Measurements from ENCODE around the gene HDAC7.
A peak's percentile ranks its signal among the peaks of the same experiment; 100 is the strongest.

The HDAC7 gene

DNA sequence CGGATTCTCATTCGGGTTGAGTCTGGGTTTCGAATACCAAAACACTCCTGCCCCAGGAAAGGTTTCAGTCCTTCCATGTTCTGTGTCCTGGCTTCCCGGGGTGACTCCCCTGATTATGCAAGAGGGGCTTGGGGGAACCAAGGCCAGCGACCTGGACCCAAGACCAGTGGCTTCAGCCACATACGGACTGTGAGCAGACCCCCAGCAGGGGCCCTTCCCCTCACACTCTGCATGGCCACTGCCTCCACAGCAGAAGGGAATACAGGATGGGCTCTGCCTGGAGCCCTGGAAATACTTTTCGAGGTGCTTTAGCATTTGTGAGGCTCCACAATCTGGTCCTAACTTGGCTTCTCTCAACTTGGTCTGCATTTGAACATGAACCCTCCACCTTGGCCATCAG lies 19.1 kb downstream of the HDAC7 start:
- H3K4me1 ChIP-seq (ENCODE audit: control extremely low read depth in 1 of 4, control insufficient read depth in 4 of 4, insufficient read depth in 4 of 4, low read length in 3 of 4): peaks cover 16 to 81% (median 71%) of the 10 kb centered on the region in 4 experiments
- peak overlapping the region in 1 of 2 experiments; percentile 55 for H3K27ac ChIP-seq (ENCODE audit: insufficient read depth in 1 of 2, low read depth in 1 of 2, low read length in 2 of 2, poor library complexity in 1 of 2, severe bottlenecking in 2 of 2)
- POLR2A ChIA-PET: interaction anchor here (0.6 to 1.2 kb wide), 2 partner anchors 7 to 14 kb away, joined by 4 to 7 read pairs; no protein-coding TSS in a partner anchor
- peaks cover 2 to 40% (median 25%) of the 10 kb centered on the region in 4 experiments for H3K36me3 ChIP-seq (ENCODE audit: control insufficient read depth in 4 of 4, insufficient read depth in 4 of 4, low read length in 3 of 4)
- no peaks in the 10 kb centered on the region for H3K9me3 ChIP-seq (ENCODE audit: control extremely low read depth in 1 of 5, control insufficient read depth in 4 of 5, insufficient read depth in 2 of 5, low read depth in 1 of 5, low read length in 4 of 5)
- no peak for DNase-seq
- WGBS (ENCODE audit: insufficient coverage): 92% methylated on average over 7 of the region's 7 CpGs
- CTCF ChIA-PET: interaction anchor here (1.1 to 49.5 kb wide), 10 partner anchors 8 to 93 kb away, joined by 3 to 1391 read pairs (median 17); partner anchors contain the start of gene HDAC7
- H3K4me3 ChIP-seq (ENCODE audit: control insufficient read depth in 1 of 7, extremely low read depth in 1 of 7, insufficient read depth in 4 of 7, low read depth in 2 of 7, low read length in 6 of 7): no peak overlapping the region
- H3K27me3 ChIP-seq (replicated peaks in 2 of 5; ENCODE audit: control insufficient read depth in 4 of 5, insufficient read depth in 5 of 5, low read length in 4 of 5): no peaks in the 10 kb centered on the region

DNA sequence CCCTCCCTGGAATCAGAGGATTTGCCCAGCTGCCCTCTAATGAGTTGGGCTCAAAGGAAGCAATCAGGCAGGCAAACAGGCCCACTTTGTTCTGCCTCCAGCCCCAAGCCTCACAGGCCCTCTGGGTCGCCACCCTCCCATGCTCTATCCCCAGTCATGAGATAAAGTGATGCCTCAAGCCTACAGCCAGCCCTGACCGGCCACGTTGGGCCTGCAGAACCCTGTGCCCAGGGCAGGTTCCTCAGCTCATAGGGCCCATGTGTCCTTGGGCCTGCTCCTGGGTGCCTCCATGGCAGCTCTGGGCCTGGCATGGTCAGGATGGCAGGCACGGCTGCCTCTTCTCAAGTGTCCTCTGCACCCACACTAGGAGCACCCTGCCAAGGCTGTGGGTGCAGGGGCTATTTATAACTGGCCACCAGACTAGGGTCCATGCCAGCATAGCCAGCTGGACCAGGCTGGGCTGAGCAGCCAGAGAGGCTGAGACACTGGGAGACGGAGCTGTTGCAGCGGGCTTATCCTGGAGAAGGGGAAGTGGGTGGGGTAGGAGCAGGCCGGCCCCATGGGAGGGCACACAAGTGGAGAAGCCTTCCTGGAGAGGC lies 20.2 kb downstream of the HDAC7 start:
- peak overlapping the region in 1 of 2 experiments; percentile 55 for H3K27ac ChIP-seq (ENCODE audit: insufficient read depth in 1 of 2, low read depth in 1 of 2, low read length in 2 of 2, poor library complexity in 1 of 2, severe bottlenecking in 2 of 2)
- no peak for DNase-seq
- H3K36me3 ChIP-seq (ENCODE audit: control insufficient read depth in 4 of 4, insufficient read depth in 4 of 4, low read length in 3 of 4): peaks cover 2 to 49% (median 31%) of the 10 kb centered on the region in 4 experiments
- 92% methylated on average over 4 of the region's 7 CpGs for WGBS (ENCODE audit: insufficient coverage)
- H3K4me3 ChIP-seq (ENCODE audit: control insufficient read depth in 1 of 7, extremely low read depth in 1 of 7, insufficient read depth in 4 of 7, low read depth in 2 of 7, low read length in 6 of 7): no peak overlapping the region
- CTCF ChIA-PET: interaction anchor here (1.3 to 49.5 kb wide), 8 partner anchors 9 to 56 kb away, joined by 3 to 1391 read pairs (median 24); partner anchors contain the start of gene HDAC7
- peaks cover 14 to 70% (median 60%) of the 10 kb centered on the region in 4 experiments for H3K4me1 ChIP-seq (ENCODE audit: control extremely low read depth in 1 of 4, control insufficient read depth in 4 of 4, insufficient read depth in 4 of 4, low read length in 3 of 4)
- H3K9me3 ChIP-seq (ENCODE audit: control extremely low read depth in 1 of 5, control insufficient read depth in 4 of 5, insufficient read depth in 2 of 5, low read depth in 1 of 5, low read length in 4 of 5): no peaks in the 10 kb centered on the region
- H3K27me3 ChIP-seq (replicated peaks in 2 of 5; ENCODE audit: control insufficient read depth in 4 of 5, insufficient read depth in 5 of 5, low read length in 4 of 5): no peaks in the 10 kb centered on the region
- POLR2A ChIA-PET: interaction anchor here (0.9 to 1.2 kb wide), 2 partner anchors 9 to 19 kb away, joined by 4 to 6 read pairs; no protein-coding TSS in a partner anchor

DNA sequence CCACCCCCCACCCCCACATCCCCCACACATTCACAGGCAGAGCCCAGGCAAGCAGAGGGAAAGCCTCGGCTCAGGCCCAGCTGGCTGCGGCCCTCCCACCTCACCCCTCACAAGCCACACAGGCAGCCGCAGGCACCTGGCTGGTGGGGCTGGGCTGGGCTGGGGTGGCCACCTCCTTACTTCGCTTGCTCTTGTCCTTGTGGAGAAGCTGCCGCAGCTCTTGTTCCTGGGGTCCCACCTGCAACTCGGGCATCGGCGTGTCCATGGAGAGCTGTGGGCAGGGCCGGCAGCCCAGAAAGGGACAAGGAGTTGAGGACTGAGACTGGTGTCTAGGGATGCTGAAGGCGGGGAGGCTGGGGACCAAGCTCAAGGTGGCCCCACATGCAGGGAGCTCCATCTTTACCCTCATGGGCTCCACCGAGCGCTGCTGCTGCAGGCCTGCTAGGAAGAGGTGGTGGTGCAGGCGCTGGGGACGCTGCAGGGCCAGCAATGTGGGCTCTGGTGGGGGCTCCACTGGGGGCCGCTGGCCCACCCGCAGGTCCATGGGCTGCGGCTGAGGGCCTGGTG lies 21.2 kb downstream of the HDAC7 start:
- peaks cover 14 to 60% (median 50%) of the 10 kb centered on the region in 4 experiments for H3K4me1 ChIP-seq (ENCODE audit: control extremely low read depth in 1 of 4, control insufficient read depth in 4 of 4, insufficient read depth in 4 of 4, low read length in 3 of 4)
- ChIA-PET CTCF (interaction anchor here (0.6 to 49.5 kb wide), 11 partner anchors 9 to 85 kb away, joined by 3 to 1391 read pairs (median 5); partner anchors contain the start of gene HDAC7), POLR2A (interaction anchor here (1.3 kb wide), 1 partner anchor 14 kb away, joined by 3 read pairs; no protein-coding TSS in a partner anchor)
- H3K27me3 ChIP-seq (replicated peaks in 2 of 5; ENCODE audit: control insufficient read depth in 4 of 5, insufficient read depth in 5 of 5, low read length in 4 of 5): no peaks in the 10 kb centered on the region
- WGBS (ENCODE audit: insufficient coverage): 96% methylated on average over 12 of the region's 17 CpGs
- no peak for DNase-seq
- H3K4me3 ChIP-seq (ENCODE audit: control insufficient read depth in 1 of 7, extremely low read depth in 1 of 7, insufficient read depth in 4 of 7, low read depth in 2 of 7, low read length in 6 of 7): no peak overlapping the region
- H3K9me3 ChIP-seq (ENCODE audit: control extremely low read depth in 1 of 5, control insufficient read depth in 4 of 5, insufficient read depth in 2 of 5, low read depth in 1 of 5, low read length in 4 of 5): no peaks in the 10 kb centered on the region
- H3K36me3 ChIP-seq (ENCODE audit: control insufficient read depth in 4 of 4, insufficient read depth in 4 of 4, low read length in 3 of 4): peaks cover 4 to 56% (median 41%) of the 10 kb centered on the region in 4 experiments
- H3K27ac ChIP-seq (ENCODE audit: insufficient read depth in 1 of 2, low read depth in 1 of 2, low read length in 2 of 2, poor library complexity in 1 of 2, severe bottlenecking in 2 of 2): no peak overlapping the region

DNA sequence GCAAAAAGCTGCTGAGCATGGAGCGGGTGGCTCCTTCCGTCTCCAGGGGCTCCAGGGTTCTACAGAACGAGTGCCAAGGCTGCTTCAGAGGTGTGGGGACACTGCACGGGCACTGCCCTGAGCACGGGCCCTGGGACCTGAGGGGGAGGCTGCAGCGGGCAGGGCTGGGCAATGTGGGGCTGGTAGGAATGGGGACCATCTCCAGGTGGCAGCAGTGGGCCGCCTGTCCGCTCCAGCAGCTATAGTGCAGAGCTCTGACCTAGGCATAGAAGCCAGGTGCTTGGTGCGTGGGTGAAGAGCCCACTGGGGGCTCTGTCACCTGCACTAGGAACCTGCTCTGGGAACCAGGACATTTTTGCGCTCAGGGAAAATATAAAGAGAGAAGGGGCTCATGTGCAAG lies 22.3 kb downstream of the HDAC7 start:
- Histone ChIP-seq H3K27ac (ENCODE audit: insufficient read depth in 1 of 2, low read depth in 1 of 2, low read length in 2 of 2, poor library complexity in 1 of 2, severe bottlenecking in 2 of 2) (no peak overlapping the region), H3K9me3 (ENCODE audit: control extremely low read depth in 1 of 5, control insufficient read depth in 4 of 5, insufficient read depth in 2 of 5, low read depth in 1 of 5, low read length in 4 of 5) (no peaks in the 10 kb centered on the region), H3K4me1 (ENCODE audit: control extremely low read depth in 1 of 4, control insufficient read depth in 4 of 4, insufficient read depth in 4 of 4, low read length in 3 of 4) (peaks cover 10 to 50% (median 40%) of the 10 kb centered on the region in 4 experiments), H3K27me3 (replicated peaks in 2 of 5; ENCODE audit: control insufficient read depth in 4 of 5, insufficient read depth in 5 of 5, low read length in 4 of 5) (no peaks in the 10 kb centered on the region), H3K4me3 (ENCODE audit: control insufficient read depth in 1 of 7, extremely low read depth in 1 of 7, insufficient read depth in 4 of 7, low read depth in 2 of 7, low read length in 6 of 7) (no peak overlapping the region), H3K36me3 (ENCODE audit: control insufficient read depth in 4 of 4, insufficient read depth in 4 of 4, low read length in 3 of 4) (peaks cover 5 to 66% (median 49%) of the 10 kb centered on the region in 4 experiments)
- CTCF ChIA-PET: interaction anchor here (0.6 to 49.5 kb wide), 16 partner anchors 8 to 150 kb away, joined by 3 to 1391 read pairs (median 4); partner anchors contain the start of gene HDAC7
- POLR2A ChIA-PET: interaction anchor here (0.5 to 1.3 kb wide), 3 partner anchors 15 to 40 kb away, joined by 3 read pairs; no protein-coding TSS in a partner anchor
- 93% methylated on average over 10 of the region's 10 CpGs for WGBS (ENCODE audit: insufficient coverage)
- peak in 2 of 3 donors; percentile 48 to 59 for DNase-seq

DNA sequence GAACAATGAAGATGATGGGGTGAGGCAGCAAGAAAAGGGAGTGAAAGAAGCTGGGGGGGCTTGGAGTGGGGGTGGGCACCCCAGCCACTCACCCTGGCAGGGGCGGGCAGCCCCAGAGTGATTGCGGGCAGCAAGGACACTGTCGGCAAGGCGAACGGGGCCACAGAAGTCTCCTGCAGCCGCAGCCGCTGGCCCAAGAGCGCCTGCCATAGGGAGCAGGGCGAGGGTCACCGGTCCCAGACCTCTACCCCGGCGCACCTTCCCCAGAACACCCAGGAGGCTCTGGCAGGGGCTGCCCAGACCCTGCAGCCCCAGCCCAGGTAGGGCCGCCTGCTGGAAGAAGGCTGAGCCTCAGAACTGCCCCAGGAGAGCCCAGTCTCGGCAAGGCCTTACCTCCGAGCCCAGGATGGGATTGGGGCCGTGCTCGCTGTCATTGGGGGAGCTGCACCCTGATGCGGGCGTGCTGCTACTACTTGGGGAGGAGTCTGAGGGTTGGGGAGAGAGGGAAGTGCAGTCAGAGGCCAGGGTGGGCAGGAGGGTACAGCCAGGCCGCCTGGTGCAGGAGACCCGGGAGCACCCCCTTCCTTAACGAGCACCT lies 23.8 kb downstream of the HDAC7 start:
- WGBS (ENCODE audit: insufficient coverage): over 99% methylated on average over 15 of the region's 22 CpGs
- H3K27ac ChIP-seq (ENCODE audit: insufficient read depth in 1 of 2, low read depth in 1 of 2, low read length in 2 of 2, poor library complexity in 1 of 2, severe bottlenecking in 2 of 2): no peak overlapping the region
- CTCF ChIA-PET: interaction anchor here (0.7 to 49.5 kb wide), 5 partner anchors 12 to 43 kb away, joined by 3 to 1391 read pairs (median 5); no protein-coding TSS in a partner anchor
- H3K27me3 ChIP-seq (replicated peaks in 2 of 5; ENCODE audit: control insufficient read depth in 4 of 5, insufficient read depth in 5 of 5, low read length in 4 of 5): no peaks in the 10 kb centered on the region
- no peaks in the 10 kb centered on the region for H3K9me3 ChIP-seq (ENCODE audit: control extremely low read depth in 1 of 5, control insufficient read depth in 4 of 5, insufficient read depth in 2 of 5, low read depth in 1 of 5, low read length in 4 of 5)
- peaks cover 4 to 35% (median 26%) of the 10 kb centered on the region in 4 experiments for H3K4me1 ChIP-seq (ENCODE audit: control extremely low read depth in 1 of 4, control insufficient read depth in 4 of 4, insufficient read depth in 4 of 4, low read length in 3 of 4)
- POLR2A ChIA-PET: no interaction called here
- H3K4me3 ChIP-seq (ENCODE audit: control insufficient read depth in 1 of 7, extremely low read depth in 1 of 7, insufficient read depth in 4 of 7, low read depth in 2 of 7, low read length in 6 of 7): no peak overlapping the region
- H3K36me3 ChIP-seq (ENCODE audit: control insufficient read depth in 4 of 4, insufficient read depth in 4 of 4, low read length in 3 of 4): peaks cover 7 to 80% (median 63%) of the 10 kb centered on the region in 4 experiments
- no peak for DNase-seq

DNA sequence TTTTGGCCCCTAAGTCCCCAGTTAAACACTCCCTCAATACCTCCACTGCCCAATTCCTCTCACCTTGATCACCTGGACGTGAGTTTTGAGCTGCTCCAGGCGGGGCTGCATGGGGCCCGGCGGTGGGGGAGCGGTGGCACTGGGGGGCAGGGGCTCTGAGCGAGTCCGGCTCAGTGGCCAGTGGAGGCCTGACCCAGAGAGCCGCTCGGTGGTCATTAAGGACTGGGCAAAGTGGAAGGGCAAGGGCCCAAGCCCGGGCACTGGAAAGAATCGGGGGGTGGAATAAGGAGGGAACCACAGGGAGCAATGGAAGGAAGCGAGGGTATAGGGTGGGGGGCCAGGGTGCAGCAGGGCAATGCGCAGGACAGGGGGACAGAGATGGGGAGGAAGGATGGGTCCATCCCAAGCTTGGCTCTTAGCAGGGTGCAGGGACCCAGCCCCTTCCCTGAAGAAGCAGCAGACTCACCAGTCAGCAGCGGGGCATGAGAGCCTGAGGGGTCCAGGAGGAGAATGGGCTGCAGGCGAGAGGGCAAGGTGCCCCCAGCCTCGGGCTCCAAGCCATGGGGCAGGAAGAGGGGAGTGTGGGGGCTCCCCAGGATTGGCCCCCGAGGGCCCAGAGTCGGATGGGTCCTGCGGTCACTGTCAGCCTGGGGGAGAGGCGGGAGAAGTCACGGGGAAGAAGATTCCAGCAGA lies 24.4 kb downstream of the HDAC7 start:
- ChIA-PET POLR2A (no interaction called here), CTCF (interaction anchor here (1.1 to 49.5 kb wide), 5 partner anchors 13 to 44 kb away, joined by 3 to 1391 read pairs (median 9); no protein-coding TSS in a partner anchor)
- H3K36me3 ChIP-seq (ENCODE audit: control insufficient read depth in 4 of 4, insufficient read depth in 4 of 4, low read length in 3 of 4): peaks cover 7 to 87% (median 69%) of the 10 kb centered on the region in 4 experiments

More for the DNA sequence above, 24.4 kb downstream of the HDAC7 start:
- Histone ChIP-seq H3K4me1 (ENCODE audit: control extremely low read depth in 1 of 4, control insufficient read depth in 4 of 4, insufficient read depth in 4 of 4, low read length in 3 of 4) (peaks cover 0 to 28% (median 21%) of the 10 kb centered on the region in 4 experiments), H3K27me3 (replicated peaks in 2 of 5; ENCODE audit: control insufficient read depth in 4 of 5, insufficient read depth in 5 of 5, low read length in 4 of 5) (no peaks in the 10 kb centered on the region), H3K27ac (ENCODE audit: insufficient read depth in 1 of 2, low read depth in 1 of 2, low read length in 2 of 2, poor library complexity in 1 of 2, severe bottlenecking in 2 of 2) (peak overlapping the region in 1 of 2 experiments; percentile 34), H3K9me3 (ENCODE audit: control extremely low read depth in 1 of 5, control insufficient read depth in 4 of 5, insufficient read depth in 2 of 5, low read depth in 1 of 5, low read length in 4 of 5) (no peaks in the 10 kb centered on the region), H3K4me3 (ENCODE audit: control insufficient read depth in 1 of 7, extremely low read depth in 1 of 7, insufficient read depth in 4 of 7, low read depth in 2 of 7, low read length in 6 of 7) (no peak overlapping the region)
- 97% methylated on average over 19 of the region's 21 CpGs for WGBS (ENCODE audit: insufficient coverage)
- no peak for DNase-seq
